Measurements from ENCODE around the gene NRG4. TPM values are rescaled to one million over a fixed set of nuclear protein-coding genes. Genes with fewer than 3 reads are reported as not detected.

Gene NRG4
- total RNA-seq, 1 experiment from 2014 or later, result 1.4 TPM

Other genes starting within 250 kb of the NRG4 start
- 30.8 and 31.5 TPM in 2 replicates for gene UBE2Q2, start 169.0 kb downstream of the NRG4 start, total RNA-seq (2014; rRNA removed; shearing (Covaris generic))
- 48.5 and 51.8 TPM in 2 replicates for gene FBXO22, start 108.5 kb downstream of the NRG4 start, total RNA-seq (2014; rRNA removed; shearing (Covaris generic))
- gene TMEM266, start 47.6 kb upstream of the NRG4 start, total RNA-seq (2014; rRNA removed; shearing (Covaris generic)), result 0.05 and 0.10 TPM in 2 replicates